Measurements from ENCODE around the gene LGALS12. TPM values are rescaled to one million over a fixed set of nuclear protein-coding genes. Genes with fewer than 3 reads are reported as not detected.

Gene LGALS12
- polyA plus RNA-seq, 3 donors: 6.8 to 16.3 (median 13.5) TPM

- H3K79me2 ChIP-seq (ENCODE audit: insufficient read depth, low read length): no peaks in the 10 kb centered on the region
- H3K36me3 Mint-ChIP-seq: peaks cover 23 to 34% of the 10 kb centered on the region in 2 donors
Observed at GRCh38 chr11:63543711-63544110, 37.8 kb downstream of the LGALS12 start.

GRCh38 chr11:63547061-63547460 lies 41.2 kb downstream of the LGALS12 start:
- Histone ChIP-seq H4K20me1 (ENCODE audit: insufficient read depth, low read length) (no peaks in the 10 kb centered on the region), H3K27ac (ENCODE audit: low read depth in 1 of 2, low read length in 2 of 2) (no peak overlapping the region), H3K79me2 (ENCODE audit: insufficient read depth, low read length) (no peaks in the 10 kb centered on the region), H3K9me3 (replicated peaks in 1 of 2; ENCODE audit: control insufficient read depth in 1 of 2, insufficient read depth in 1 of 2, low read length in 2 of 2) (no peaks in the 10 kb centered on the region), H3K9ac (ENCODE audit: insufficient read depth, low read length, poor library complexity, severe bottlenecking) (no peak overlapping the region), H3K4me3 (replicated peaks in 1 of 3; ENCODE audit: low read depth in 2 of 3, low read length in 3 of 3) (no peak overlapping the region), H2AFZ (ENCODE audit: insufficient read depth, low read depth, low read length, poor library complexity, severe bottlenecking) (no peak overlapping the region), H3K36me3 (replicated peaks in 1 of 2; ENCODE audit: control insufficient read depth in 1 of 2, insufficient read depth in 2 of 2, low read length in 2 of 2) (peaks cover 0 to 11% of the 10 kb centered on the region in 2 donors), H3K27me3 (ENCODE audit: control insufficient read depth in 2 of 2, insufficient read depth in 2 of 2, low read length in 2 of 2) (no peaks in the 10 kb centered on the region), H3K4me1 (ENCODE audit: control insufficient read depth in 1 of 2, insufficient read depth in 2 of 2, low read length in 2 of 2) (peaks cover 0 to 4% of the 10 kb centered on the region in 2 donors), H3K4me2 (replicated peaks; ENCODE audit: extremely low read depth, low read length, poor library complexity, severe bottlenecking) (no peak overlapping the region)
- DNase-seq: no peak
- Mint-ChIP-seq H3K9me3 (no peaks in the 10 kb centered on the region), H3K27me3 (ENCODE audit: low read depth in 3 of 3) (peaks cover 0 to 9% (median 6%) of the 10 kb centered on the region in 3 donors), H3K4me1 (peaks cover 15% of the 10 kb centered on the region), H3K36me3 (peaks cover 19 to 28% of the 10 kb centered on the region in 2 donors), H3K4me3 (no peak overlapping the region), H3K27ac (no peak overlapping the region)
- no CpG with 5 or more reads among the region's 1 CpG for WGBS (ENCODE audit: insufficient coverage)
- intact Hi-C loops (cut with micrococcal nuclease): no loop called here
- TF ChIP-seq CTCF (IDR thresholded peaks at IDR 0.05): no peak

More at GRCh38 chr11:63543711-63544110, 37.8 kb downstream of the LGALS12 start:
- no peaks in the 10 kb centered on the region for H3K27me3 ChIP-seq (ENCODE audit: control insufficient read depth in 2 of 2, insufficient read depth in 2 of 2, low read length in 2 of 2)
- peaks cover 2 to 6% of the 10 kb centered on the region in 2 donors for H3K4me1 ChIP-seq (ENCODE audit: control insufficient read depth in 1 of 2, insufficient read depth in 2 of 2, low read length in 2 of 2)
- H3K36me3 ChIP-seq (replicated peaks in 1 of 2; ENCODE audit: control insufficient read depth in 1 of 2, insufficient read depth in 2 of 2, low read length in 2 of 2): peaks cover 0 to 11% of the 10 kb centered on the region in 2 donors
- TF ChIP-seq CTCF (IDR thresholded peaks at IDR 0.05): no peak
- WGBS (ENCODE audit: insufficient coverage): no CpG with 5 or more reads among the region's 2 CpGs
- DNase-seq: no peak
- H3K9me3 ChIP-seq (replicated peaks in 1 of 2; ENCODE audit: control insufficient read depth in 1 of 2, insufficient read depth in 1 of 2, low read length in 2 of 2): no peaks in the 10 kb centered on the region
- no peaks in the 10 kb centered on the region for H3K9me3 Mint-ChIP-seq
- intact Hi-C loops (cut with micrococcal nuclease): no loop called here
- H2AFZ ChIP-seq (ENCODE audit: insufficient read depth, low read depth, low read length, poor library complexity, severe bottlenecking): no peak overlapping the region
- no peaks in the 10 kb centered on the region for H4K20me1 ChIP-seq (ENCODE audit: insufficient read depth, low read length)
- no peak overlapping the region for H3K4me3 ChIP-seq (replicated peaks in 1 of 3; ENCODE audit: low read depth in 2 of 3, low read length in 3 of 3)
- H3K27ac Mint-ChIP-seq: no peak overlapping the region
- H3K27me3 Mint-ChIP-seq (ENCODE audit: low read depth in 3 of 3): no peaks in the 10 kb centered on the region
- H3K9ac ChIP-seq (ENCODE audit: insufficient read depth, low read length, poor library complexity, severe bottlenecking): no peak overlapping the region
- H3K27ac ChIP-seq (ENCODE audit: low read depth in 1 of 2, low read length in 2 of 2): no peak overlapping the region
- no peak overlapping the region for H3K4me3 Mint-ChIP-seq
- no peak overlapping the region for H3K4me2 ChIP-seq (replicated peaks; ENCODE audit: extremely low read depth, low read length, poor library complexity, severe bottlenecking)
- H3K4me1 Mint-ChIP-seq: peaks cover 20% of the 10 kb centered on the region

Measured in CD14-positive monocyte (primary cell).